Rectal smooth muscle tissue (tissue), 1 donor: ENCODE data around the gene CIAO2A.

Experiments
- H3K27ac ChIP-seq: one replicate; pipeline ENCODE4 v1.7.0; 2013; ENCODE audit warnings: low read depth, low read length, inconsistent platforms
- H3K27me3 ChIP-seq: one replicate; pipeline ENCODE4 v1.7.0; 2013; ENCODE audit warnings: low read length; ENCODE audit not compliant: control insufficient read depth, insufficient read depth
- H3K36me3 ChIP-seq: one replicate; pipeline ENCODE4 v1.7.0; 2013; ENCODE audit warnings: low read length; ENCODE audit not compliant: control insufficient read depth, insufficient read depth
- H3K4me1 ChIP-seq: one replicate; pipeline ENCODE4 v1.7.0; 2013; ENCODE audit warnings: low read length; ENCODE audit not compliant: control insufficient read depth, insufficient read depth
- H3K4me3 ChIP-seq: one replicate; pipeline ENCODE4 v1.7.0; 2013; ENCODE audit warnings: low read length
- H3K9ac ChIP-seq: one replicate; pipeline ENCODE4 v1.7.0; 2013; ENCODE audit warnings: low read length

CIAO2A gene

DNA sequence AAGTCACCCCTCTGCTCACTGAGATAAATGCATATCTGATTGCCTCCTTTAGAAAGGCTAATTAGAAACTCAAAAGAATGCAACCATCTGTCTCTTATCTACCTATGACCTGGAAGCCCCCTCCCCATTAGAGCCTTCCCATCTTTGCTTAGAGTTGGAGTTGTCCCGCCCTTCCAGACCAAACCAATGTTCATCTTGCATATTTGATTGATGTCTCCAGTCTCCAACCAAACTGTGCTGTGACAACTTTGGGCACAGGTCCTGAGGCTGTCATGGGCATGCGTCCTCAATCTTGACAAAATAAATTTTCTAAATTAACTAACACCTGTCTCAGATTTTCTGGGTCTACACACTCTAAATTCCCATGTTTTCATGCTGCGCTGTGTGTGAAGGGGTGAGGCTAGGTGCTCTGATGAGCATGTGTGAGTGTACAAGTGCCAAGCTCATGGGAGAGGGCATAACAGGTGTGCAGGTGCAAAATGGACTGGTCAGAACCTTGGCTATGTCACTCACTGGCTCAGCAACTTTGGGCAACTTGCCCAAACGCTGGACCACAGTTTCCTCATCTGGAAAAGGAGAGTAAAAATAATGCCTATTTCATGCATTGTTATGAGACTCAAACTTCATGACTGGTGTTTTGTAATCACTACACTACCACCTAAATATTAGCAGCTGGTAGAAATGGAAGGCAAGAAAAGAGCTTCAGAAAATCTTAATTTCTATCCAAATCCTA is 54.6 kb downstream of the CIAO2A start:
- H3K4me3 ChIP-seq, result no peak overlapping the region
- no peak overlapping the region for H3K27ac ChIP-seq
- no peaks in the 10 kb centered on the region for H3K36me3 ChIP-seq

DNA sequence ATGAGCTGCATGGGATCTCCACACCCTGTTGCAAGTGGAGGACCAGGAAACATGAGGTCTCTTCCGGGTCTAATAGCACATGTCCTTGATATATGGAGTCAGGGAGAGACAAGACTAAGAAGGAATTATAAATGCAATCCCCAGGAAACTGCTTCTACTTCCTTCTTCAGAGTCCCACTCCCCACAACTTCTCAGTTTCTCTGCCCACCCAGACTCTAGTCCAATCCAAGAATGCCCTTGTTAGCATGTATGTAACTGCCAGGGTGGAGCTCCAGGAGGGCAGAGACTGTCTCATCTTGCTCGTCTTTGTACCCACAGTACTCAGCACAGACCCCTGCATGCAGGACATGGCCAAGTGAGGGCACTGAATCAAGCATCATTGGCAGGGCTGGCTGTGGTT is 55.7 kb downstream of the CIAO2A start:
- Histone ChIP-seq H3K36me3 (no peaks in the 10 kb centered on the region), H3K9ac (no peak overlapping the region), H3K4me3 (no peak overlapping the region), H3K27ac (no peak overlapping the region), H3K4me1 (no peaks in the 10 kb centered on the region), H3K27me3 (no peaks in the 10 kb centered on the region)

More for the DNA sequence above, 54.6 kb downstream of the CIAO2A start:
- H3K9ac ChIP-seq, result no peak overlapping the region
- no peaks in the 10 kb centered on the region for H3K4me1 ChIP-seq
- no peaks in the 10 kb centered on the region for H3K27me3 ChIP-seq

DNA sequence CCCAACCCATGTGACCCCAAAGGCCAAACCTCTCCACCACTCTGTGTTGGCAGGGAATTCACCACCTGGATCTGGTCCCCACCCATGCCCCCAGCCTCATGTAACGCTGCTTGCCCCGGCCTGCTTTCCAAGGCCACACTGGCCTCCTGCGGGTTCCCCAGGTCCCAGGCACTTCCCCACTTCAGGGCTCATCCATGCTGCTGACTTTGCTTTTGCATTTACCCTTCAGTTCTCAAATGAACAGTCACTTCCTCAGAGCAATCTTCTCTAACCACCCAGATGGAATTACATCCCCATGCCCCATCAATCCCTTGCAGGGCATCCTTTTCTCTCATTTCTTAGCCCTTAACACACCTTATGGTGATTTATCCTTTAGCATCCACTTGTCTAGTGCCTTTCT is 56.5 kb downstream of the CIAO2A start:
- Histone ChIP-seq H3K9ac (no peak overlapping the region), H3K27ac (no peak overlapping the region), H3K27me3 (no peaks in the 10 kb centered on the region), H3K4me1 (no peaks in the 10 kb centered on the region), H3K4me3 (no peak overlapping the region), H3K36me3 (no peaks in the 10 kb centered on the region)

DNA sequence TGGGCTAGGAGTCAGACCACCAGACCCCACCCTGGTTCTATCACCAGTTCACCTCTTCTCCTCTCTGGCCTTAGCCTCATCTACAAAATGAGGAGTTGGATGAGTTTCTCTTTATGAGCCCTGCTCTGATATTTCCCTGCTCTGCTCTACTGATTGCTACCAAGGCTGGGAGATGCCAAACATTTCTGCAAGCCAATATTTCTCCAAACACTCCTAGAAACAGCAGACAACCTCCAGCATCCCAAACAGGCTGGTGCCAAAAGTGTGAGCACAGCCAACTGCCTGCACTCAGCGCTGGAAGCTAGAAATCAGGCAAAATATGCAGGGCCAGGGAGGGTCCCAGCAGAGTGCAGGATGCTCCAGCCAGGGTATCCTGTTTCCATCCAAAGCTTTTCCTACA is 58.1 kb downstream of the CIAO2A start:
- Histone ChIP-seq H3K4me3 (no peak overlapping the region), H3K27me3 (no peaks in the 10 kb centered on the region), H3K27ac (no peak overlapping the region), H3K4me1 (no peaks in the 10 kb centered on the region), H3K9ac (no peak overlapping the region), H3K36me3 (no peaks in the 10 kb centered on the region)

DNA sequence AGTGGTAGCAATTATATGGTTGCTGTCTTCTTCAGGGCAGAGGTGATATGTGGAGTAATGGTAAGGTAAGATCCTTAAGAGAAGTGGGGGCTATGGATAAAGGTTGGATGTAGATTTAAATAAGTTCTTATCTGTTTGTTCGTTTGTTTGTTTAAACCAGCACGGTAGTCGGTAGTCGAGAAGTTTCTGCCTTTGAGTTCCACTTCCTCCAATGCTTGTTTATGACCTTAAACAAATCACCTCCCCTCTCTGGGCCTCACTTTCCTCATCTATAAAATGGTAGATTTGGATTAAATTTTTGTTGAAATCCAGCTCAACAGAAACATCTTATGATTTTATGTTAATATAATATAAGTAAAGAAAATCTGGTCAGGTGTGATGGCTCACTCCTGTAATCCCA is 59.1 kb downstream of the CIAO2A start:
- Histone ChIP-seq H3K36me3 (no peaks in the 10 kb centered on the region), H3K4me3 (no peak overlapping the region), H3K9ac (no peak overlapping the region), H3K4me1 (no peaks in the 10 kb centered on the region), H3K27me3 (no peaks in the 10 kb centered on the region), H3K27ac (no peak overlapping the region)

DNA sequence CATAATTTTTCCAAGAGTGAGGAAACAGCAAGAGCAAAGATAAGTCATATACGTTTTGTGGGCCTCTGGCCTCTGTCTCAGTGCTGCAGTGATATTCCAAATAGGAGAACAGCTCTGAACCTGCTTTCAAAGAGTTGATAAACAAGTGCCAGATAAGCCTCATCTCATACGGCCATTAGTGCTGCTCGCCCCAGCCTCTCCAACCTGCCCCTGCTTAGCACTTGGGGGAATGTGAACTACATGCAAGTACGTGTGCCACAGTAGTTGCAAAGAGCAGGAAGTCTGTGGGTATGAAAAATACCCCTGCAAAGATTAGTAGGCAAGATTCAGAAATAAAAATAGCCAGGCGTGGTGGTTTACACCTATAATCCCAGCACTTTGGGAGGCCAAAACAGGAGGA is 61.3 kb downstream of the CIAO2A start:
- Histone ChIP-seq H3K4me1 (no peaks in the 10 kb centered on the region), H3K27me3 (no peaks in the 10 kb centered on the region), H3K27ac (no peak overlapping the region)

DNA sequence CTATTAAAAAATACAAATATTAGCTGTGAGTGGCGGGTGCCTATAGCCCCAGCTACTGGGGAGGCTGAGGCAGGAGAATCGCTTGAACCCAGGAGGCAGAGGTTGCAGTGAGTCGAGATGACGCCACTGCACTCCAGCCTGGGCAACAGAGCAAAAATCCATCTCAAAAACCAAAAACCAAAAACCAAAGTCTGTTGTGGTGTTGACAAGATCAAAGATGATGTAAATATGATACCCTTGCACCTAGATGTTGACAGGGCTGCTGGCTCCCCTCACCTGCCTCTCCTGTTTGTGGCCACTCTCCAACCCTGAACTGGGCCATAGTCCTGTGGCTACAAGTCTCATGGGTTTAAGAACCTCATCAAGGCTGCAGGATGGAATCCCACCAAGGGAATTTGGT is 63.5 kb downstream of the CIAO2A start:
- Histone ChIP-seq H3K27ac (no peak overlapping the region), H3K9ac (no peak overlapping the region), H3K27me3 (no peaks in the 10 kb centered on the region), H3K36me3 (no peaks in the 10 kb centered on the region), H3K4me3 (no peak overlapping the region), H3K4me1 (no peaks in the 10 kb centered on the region)

More for the DNA sequence above, 61.3 kb downstream of the CIAO2A start:
- Histone ChIP-seq H3K4me3 (no peak overlapping the region), H3K9ac (no peak overlapping the region), H3K36me3 (no peaks in the 10 kb centered on the region)

DNA sequence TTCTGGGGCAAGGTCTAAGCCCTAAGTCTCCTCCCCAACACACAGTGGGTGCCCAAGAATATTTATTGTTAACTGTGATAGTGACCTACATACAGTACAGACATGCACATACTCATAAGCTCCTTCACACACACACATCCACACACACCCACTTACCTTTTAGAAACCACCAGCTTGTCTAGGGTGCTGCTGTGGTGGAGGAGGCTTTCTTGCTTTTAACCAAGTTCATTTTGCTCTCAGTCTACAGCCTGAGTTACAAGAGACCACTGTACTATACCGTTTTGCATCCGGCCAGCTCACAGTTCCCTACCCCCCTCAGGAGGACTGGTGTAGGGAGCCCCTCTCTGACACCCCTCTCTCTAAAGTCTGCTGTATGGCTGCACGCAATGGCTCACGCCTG is 64.0 kb downstream of the CIAO2A start:
- no peaks in the 10 kb centered on the region for H3K4me1 ChIP-seq
- no peaks in the 10 kb centered on the region for H3K36me3 ChIP-seq
- no peaks in the 10 kb centered on the region for H3K27me3 ChIP-seq
- no peak overlapping the region for H3K27ac ChIP-seq
- no peak overlapping the region for H3K4me3 ChIP-seq
- no peak overlapping the region for H3K9ac ChIP-seq

DNA sequence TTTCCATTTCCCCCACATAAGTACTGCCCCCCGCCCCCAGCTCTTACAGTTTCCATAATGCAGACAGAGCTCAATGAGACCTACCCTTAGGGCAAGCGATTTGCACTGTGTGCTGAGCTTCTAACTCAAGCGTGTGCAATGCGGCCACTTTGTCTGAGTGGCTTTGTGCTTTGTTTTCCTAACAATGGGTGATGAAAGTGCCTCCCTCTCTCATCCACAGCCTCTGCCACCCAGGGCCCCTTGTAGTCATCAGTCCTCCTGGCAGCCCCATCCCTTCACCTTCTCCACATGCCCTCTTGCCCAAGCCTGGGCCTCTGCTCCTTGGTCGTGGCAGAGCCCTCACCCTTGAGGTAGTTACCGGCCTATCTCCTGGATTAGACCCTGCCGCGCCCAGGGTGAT is 64.5 kb downstream of the CIAO2A start:
- H3K4me1 ChIP-seq, result no peaks in the 10 kb centered on the region
- no peak overlapping the region for H3K27ac ChIP-seq
- H3K4me3 ChIP-seq, result no peak overlapping the region
- H3K36me3 ChIP-seq, result no peaks in the 10 kb centered on the region
- H3K27me3 ChIP-seq, result no peaks in the 10 kb centered on the region
- no peak overlapping the region for H3K9ac ChIP-seq

DNA sequence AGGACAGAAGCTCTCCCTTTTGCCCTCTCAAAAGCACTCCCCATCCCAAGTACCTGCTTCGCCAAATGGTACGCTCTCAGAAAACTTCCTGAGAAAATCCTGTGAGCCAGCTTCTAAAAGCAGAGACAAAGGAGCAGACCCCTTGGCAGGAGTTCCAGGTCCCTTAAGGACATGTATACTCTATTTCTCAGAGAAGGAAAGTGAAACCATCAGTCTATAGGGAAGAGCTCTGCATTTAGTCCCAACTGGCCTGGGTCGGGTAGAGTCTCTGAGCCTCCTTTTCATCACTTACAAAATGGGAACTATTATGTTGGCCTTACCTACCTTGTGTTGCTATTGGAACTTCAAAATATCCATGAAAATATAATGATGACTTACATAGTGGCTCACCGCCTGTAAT is 67.0 kb downstream of the CIAO2A start:
- Histone ChIP-seq H3K36me3 (no peaks in the 10 kb centered on the region), H3K4me1 (no peaks in the 10 kb centered on the region), H3K27me3 (no peaks in the 10 kb centered on the region), H3K4me3 (no peak overlapping the region), H3K9ac (no peak overlapping the region), H3K27ac (no peak overlapping the region)

DNA sequence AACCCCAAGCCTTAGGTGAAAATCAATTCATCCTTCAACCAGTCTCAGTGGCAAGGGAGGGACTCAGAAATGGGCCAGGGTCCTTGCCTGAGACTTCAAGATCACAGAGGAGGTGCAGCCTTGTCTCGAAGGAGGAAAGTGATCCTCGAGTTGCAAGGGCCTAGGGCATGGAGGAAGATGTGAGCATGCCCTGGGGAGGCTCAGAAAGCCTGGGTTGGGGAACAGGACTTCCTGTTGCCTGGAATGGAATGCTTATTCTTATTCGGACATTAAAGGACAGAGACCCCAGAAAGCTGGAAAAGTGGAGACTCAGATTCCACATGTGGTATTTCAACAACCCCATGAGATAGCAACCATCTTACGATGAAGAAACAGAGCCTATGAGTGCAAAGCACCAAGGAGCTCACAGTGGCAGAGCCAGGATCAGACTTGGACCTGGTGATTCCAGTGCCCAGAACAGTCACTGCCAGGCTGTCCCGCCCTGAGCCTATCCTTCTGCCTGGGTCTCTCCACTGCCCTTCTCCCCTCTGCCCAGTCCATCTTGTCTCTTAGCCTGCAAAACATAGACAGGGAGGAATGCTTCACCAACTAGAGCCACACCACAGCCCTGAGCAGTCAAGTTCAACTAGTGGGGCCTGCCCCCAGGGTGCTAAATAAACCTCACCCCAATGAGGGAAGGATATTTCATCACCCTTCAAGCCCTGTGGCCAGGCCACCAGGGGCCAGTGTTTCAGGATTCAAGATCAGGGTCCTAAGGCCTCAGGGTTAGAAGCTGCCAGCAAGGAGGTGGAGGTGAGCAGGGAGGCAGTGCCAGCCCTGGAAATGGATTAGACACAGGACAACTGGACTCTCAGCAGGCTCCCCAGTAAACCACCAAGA is 69.2 kb downstream of the CIAO2A start:
- H3K4me1 ChIP-seq, result no peaks in the 10 kb centered on the region
- no peaks in the 10 kb centered on the region for H3K27me3 ChIP-seq
- H3K9ac ChIP-seq, result no peak overlapping the region
- H3K4me3 ChIP-seq, result no peak overlapping the region
- H3K27ac ChIP-seq, result no peak overlapping the region
- no peaks in the 10 kb centered on the region for H3K36me3 ChIP-seq

DNA sequence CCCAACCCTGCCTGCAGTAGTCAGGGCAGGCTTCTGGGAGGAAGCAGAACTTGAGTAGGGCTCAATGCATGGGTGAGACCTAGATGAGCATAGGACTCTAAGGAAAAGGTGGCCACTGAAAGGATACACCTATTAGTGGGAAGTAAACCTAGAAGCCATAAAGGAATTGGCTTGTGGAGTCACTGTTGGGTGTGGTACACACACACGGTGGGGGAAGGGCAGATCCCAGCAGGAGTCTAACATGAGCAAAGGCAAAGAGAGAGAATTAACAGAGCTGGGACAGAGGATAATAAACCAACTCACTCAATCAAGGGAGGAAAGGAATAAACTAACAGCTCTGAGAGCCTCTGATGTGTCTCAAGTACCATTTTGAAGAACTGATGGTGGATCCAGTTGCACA is 70.4 kb downstream of the CIAO2A start:
- H3K27me3 ChIP-seq, result no peaks in the 10 kb centered on the region
- H3K9ac ChIP-seq, result no peak overlapping the region
- no peaks in the 10 kb centered on the region for H3K36me3 ChIP-seq
- no peaks in the 10 kb centered on the region for H3K4me1 ChIP-seq
- H3K27ac ChIP-seq, result no peak overlapping the region
- no peak overlapping the region for H3K4me3 ChIP-seq

DNA sequence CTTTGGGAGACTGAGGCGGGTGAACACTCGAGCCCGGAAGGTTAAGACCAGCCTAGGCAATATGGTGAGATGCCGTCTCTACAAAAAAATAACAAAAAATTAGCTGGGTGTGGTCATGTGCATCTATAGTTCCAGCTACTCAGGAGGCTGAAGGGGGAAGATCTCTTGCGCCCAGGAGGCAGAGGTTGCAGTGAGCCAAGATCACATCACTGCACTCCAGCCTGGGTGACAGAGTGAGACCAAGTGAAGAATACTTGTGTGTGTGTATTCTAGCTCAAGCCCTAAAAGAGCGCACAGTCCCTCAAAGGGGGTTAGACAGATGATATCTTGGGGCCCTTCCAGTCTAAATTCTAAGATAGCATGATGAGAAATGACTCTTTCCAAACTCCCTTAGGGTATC is 71.1 kb downstream of the CIAO2A start:
- no peak overlapping the region for H3K27ac ChIP-seq

More for the DNA sequence above, 71.1 kb downstream of the CIAO2A start:
- no peak overlapping the region for H3K4me3 ChIP-seq
- no peaks in the 10 kb centered on the region for H3K27me3 ChIP-seq
- no peaks in the 10 kb centered on the region for H3K4me1 ChIP-seq
- H3K36me3 ChIP-seq, result no peaks in the 10 kb centered on the region
- no peak overlapping the region for H3K9ac ChIP-seq
